H1 (cell line): ENCODE data around the gene TSN. TPM values are rescaled to one million over a fixed set of nuclear protein-coding genes. Genes with fewer than 3 reads are reported as not detected.

ENCODE experiments used
- CTCF ChIA-PET: fragments of 300-600 bp; sonication (Branson Sonifier 250); formaldehyde crosslinking; loops from one replicate; lab custom pipeline; 2021; ENCODE audit not compliant: partially characterized antibody; lab: Charles Lee
- POLR2A ChIA-PET: fragments of 300-600 bp; sonication (Branson Sonifier 250); formaldehyde crosslinking; loops from one replicate; lab custom pipeline; 2021; ENCODE audit warnings: inconsistent platforms; ENCODE audit not compliant: partially characterized antibody; lab: Charles Lee
- DNase-seq, 2 experiments: peaks; one replicate each; pipeline versions ENCODE4 v3.0.0 to v3.0.0-alpha.2; 2010 to 2022; ENCODE audit warnings: low spot score in 2 of 2, low read depth in 1 of 2, mixed read lengths in 1 of 2
- FAIRE-seq: peaks from 2 replicates; lab custom pipeline; 2011; peaks lifted over from hg19 to GRCh38; lab: Jason Lieb, UNC
- H2AFZ ChIP-seq: 2 replicates; pipeline ENCODE4 v1.8.1; 2012; ENCODE audit warnings: low read length, inconsistent platforms
- H2AK5ac ChIP-seq: 2 replicates; pipeline ENCODE4 v1.6.1; 2013; ENCODE audit warnings: low read depth, low read length
- H2BK120ac ChIP-seq: replicated peaks from 2 replicates; pipeline ENCODE3; 2013; ENCODE audit warnings: low read depth, low read length, inconsistent platforms
- H2BK12ac ChIP-seq: 2 replicates; pipeline ENCODE4 v1.6.1; 2013; ENCODE audit warnings: low read depth, low read length
- H2BK15ac ChIP-seq: 2 replicates; pipeline ENCODE4 v1.6.1; 2013; ENCODE audit warnings: low read length
- H2BK20ac ChIP-seq: 2 replicates; pipeline ENCODE4 v1.6.1; 2013; ENCODE audit warnings: low read length
- H2BK5ac ChIP-seq: 2 replicates; pipeline ENCODE4 v1.6.1; 2013; ENCODE audit warnings: low read depth, low read length
- H3K14ac ChIP-seq: 2 replicates; pipeline ENCODE4 v1.6.1; 2013; ENCODE audit warnings: inconsistent platforms; ENCODE audit not compliant: insufficient read length
- H3K18ac ChIP-seq: 2 replicates; pipeline ENCODE4 v1.6.1; 2013; ENCODE audit warnings: low read length; ENCODE audit errors: extremely low read depth
- H3K23ac ChIP-seq: 2 replicates; pipeline ENCODE4 v1.6.1; 2013; ENCODE audit warnings: inconsistent platforms; ENCODE audit not compliant: insufficient read length
- H3K23me2 ChIP-seq: 2 replicates; pipeline ENCODE4 v1.6.1; 2013; ENCODE audit warnings: low read depth, low read length
- H3K27ac ChIP-seq: 2 replicates; pipeline ENCODE4 v1.6.1; 2011; ENCODE audit warnings: low read depth, low read length, inconsistent platforms
- H3K27me3 ChIP-seq, 4 experiments: replicated peaks in 1 of 4; 1 replicate in 1 of 4; 2 replicates in 3 of 4; pipeline versions ENCODE4 v1.6.1 to v1.8.1; 2011 to 2013; ENCODE audit warnings: low read length in 3 of 4, mild to moderate bottlenecking in 3 of 4, inconsistent platforms in 2 of 4, mixed read lengths in 2 of 4, moderate library complexity in 1 of 4; ENCODE audit not compliant: control insufficient read depth in 3 of 4, insufficient read depth in 3 of 4; ENCODE audit errors: extremely low read depth in 1 of 4
- H3K36me3 ChIP-seq, 4 experiments: 2 replicates each; pipeline versions ENCODE4 v1.6.1 to v1.8.1; 2011 to 2013; ENCODE audit warnings: mild to moderate bottlenecking in 4 of 4, low read length in 3 of 4, moderate library complexity in 2 of 4, control low read depth in 1 of 4, inconsistent platforms in 1 of 4; ENCODE audit not compliant: insufficient read depth in 4 of 4, control insufficient read depth in 2 of 4
- H3K4ac ChIP-seq: replicated peaks from 2 replicates; pipeline ENCODE3; 2013; ENCODE audit warnings: low read length, low read depth, mixed read lengths, inconsistent platforms; ENCODE audit not compliant: insufficient read length
- H3K4me1 ChIP-seq, 4 experiments: replicated peaks in 1 of 4; 1 replicate in 1 of 4; 2 replicates in 3 of 4; pipeline versions ENCODE4 v1.6.1 to v1.8.1; 2011 to 2013; ENCODE audit warnings: low read length in 3 of 4, inconsistent platforms in 2 of 4, mixed read lengths in 1 of 4; ENCODE audit not compliant: insufficient read depth in 4 of 4, control insufficient read depth in 3 of 4
- H3K4me2 ChIP-seq, 2 experiments: 2 replicates each; pipeline versions ENCODE4 v1.6.1 to v1.8.1; 2011 to 2013; ENCODE audit warnings: low read depth in 2 of 2, low read length in 2 of 2, control low read depth in 1 of 2, inconsistent platforms in 1 of 2, mild to moderate bottlenecking in 1 of 2; ENCODE audit not compliant: insufficient read depth in 1 of 2
- H3K4me3 ChIP-seq, 4 experiments: fragments of 200-600, 300-600 bp in 1 of 4; sonication (generic), shearing (Covaris generic), sonication (Bioruptor Twin) in 1 of 4; 2 replicates each; pipeline versions ENCODE4 v1.5.1 to v1.8.1; 2011 to 2016; ENCODE audit warnings: low read length in 4 of 4, low read depth in 3 of 4, control low read depth in 2 of 4, inconsistent platforms in 2 of 4, mild to moderate bottlenecking in 2 of 4, mixed read lengths in 1 of 4, moderate library complexity in 1 of 4; ENCODE audit not compliant: insufficient read depth in 2 of 4; ENCODE audit errors: extremely low read depth in 1 of 4
- H3K56ac ChIP-seq: replicated peaks from 2 replicates; pipeline ENCODE3; 2013; ENCODE audit warnings: low read depth, mild to moderate bottlenecking, mixed read lengths, low read length, inconsistent platforms; ENCODE audit not compliant: insufficient read length
- H3K79me1 ChIP-seq: 2 replicates; pipeline ENCODE4 v1.6.1; 2013; ENCODE audit warnings: low read depth, low read length, control low read depth
- H3K79me2 ChIP-seq, 2 experiments: 2 replicates each; pipeline versions ENCODE4 v1.6.1 to v1.8.1; 2012 to 2013; ENCODE audit warnings: low read length in 2 of 2, mild to moderate bottlenecking in 2 of 2, inconsistent platforms in 1 of 2; ENCODE audit not compliant: insufficient read depth in 2 of 2, control insufficient read depth in 1 of 2
- H3K9ac ChIP-seq, 4 experiments: replicated peaks in 1 of 4; 1 replicate in 1 of 4; 2 replicates in 3 of 4; pipeline versions ENCODE4 v1.6.1 to v1.8.1; 2011 to 2013; ENCODE audit warnings: low read depth in 3 of 4, low read length in 3 of 4, control low read depth in 2 of 4, mild to moderate bottlenecking in 2 of 4, moderate library complexity in 2 of 4, inconsistent platforms in 1 of 4; ENCODE audit errors: extremely low read depth in 1 of 4
- H3K9me3 ChIP-seq, 2 experiments: 2 replicates each; pipeline versions ENCODE4 v1.6.1 to v1.8.1; 2012 to 2013; ENCODE audit warnings: mild to moderate bottlenecking in 2 of 2, moderate library complexity in 2 of 2, control low read depth in 1 of 2, inconsistent platforms in 1 of 2, low read depth in 1 of 2, low read length in 1 of 2, mixed read lengths in 1 of 2; ENCODE audit not compliant: insufficient read depth in 2 of 2
- H4K20me1 ChIP-seq, 2 experiments: replicated peaks in 1 of 2; 2 replicates each; pipeline versions ENCODE3 to v1.8.1; 2011 to 2013; ENCODE audit warnings: inconsistent platforms in 2 of 2, low read length in 2 of 2, mild to moderate bottlenecking in 1 of 2; ENCODE audit not compliant: insufficient read depth in 2 of 2, control insufficient read depth in 1 of 2
- H4K5ac ChIP-seq: 2 replicates; pipeline ENCODE4 v1.6.1; 2013; ENCODE audit warnings: low read length, low read depth, mixed read lengths, inconsistent platforms; ENCODE audit not compliant: insufficient read length
- H4K8ac ChIP-seq: 2 replicates; pipeline ENCODE4 v1.8.0; 2013; ENCODE audit warnings: mild to moderate bottlenecking, moderate library complexity, low read length, inconsistent platforms; ENCODE audit not compliant: insufficient read depth; ENCODE audit errors: extremely low read depth
- H4K91ac ChIP-seq: replicated peaks from 2 replicates; pipeline ENCODE3; 2013; ENCODE audit warnings: low read length, mixed read lengths, inconsistent platforms; ENCODE audit not compliant: insufficient read length
- ASH2L ChIP-seq: fragments of 200-600, 300-600 bp; sonication (generic); IDR thresholded peaks from one replicate; pipeline ENCODE4 v1.7.1; 2017; ENCODE audit warnings: low read length
- BCL11A ChIP-seq, 2 experiments: IDR thresholded peaks; one replicate each; pipeline ENCODE4 v1.6.1; 2011; ENCODE audit warnings: low read depth in 2 of 2, low read length in 2 of 2, mild to moderate bottlenecking in 2 of 2
- CREB1 ChIP-seq: IDR thresholded peaks from 2 replicates; pipeline ENCODE4 v1.6.1; 2012; ENCODE audit warnings: inconsistent platforms
- GTF2F1 ChIP-seq: IDR thresholded peaks from 2 replicates; pipeline ENCODE4 v1.6.1; 2012; ENCODE audit warnings: low read depth, low read length, improper control_type of control experiment, borderline replicate concordance
- MAX ChIP-seq: IDR thresholded peaks from 2 replicates; pipeline ENCODE4 v1.6.1; 2012; ENCODE audit warnings: inconsistent platforms
- SP4 ChIP-seq: IDR thresholded peaks from 2 replicates; pipeline ENCODE4 v1.6.1; 2012; ENCODE audit warnings: low read length, inconsistent platforms
- TBP ChIP-seq: IDR thresholded peaks from 2 replicates; pipeline ENCODE4 v1.6.1; 2011; ENCODE audit warnings: low read depth, low read length, improper control_type of control experiment
- USF2 ChIP-seq: IDR thresholded peaks from 2 replicates; pipeline ENCODE4 v1.6.1; 2011; ENCODE audit warnings: low read length, improper control_type of control experiment
- WGBS, 2 experiments: shearing (Covaris generic) in 1 of 2; methylation state at CpG; one replicate each; pipeline versions ENCODE4 v1.1.6 to v1.1.7; 2013 to 2015; ENCODE audit warnings: low lambda C conversion rate in 2 of 2, mixed read lengths in 2 of 2, inconsistent platforms in 1 of 2, low coverage in 1 of 2, missing lambda C conversion rate in 1 of 2; ENCODE audit not compliant: insufficient replicate concordance in 2 of 2, insufficient coverage in 1 of 2, insufficient read length in 1 of 2; ENCODE audit errors: extremely low coverage in 1 of 2, missing lambda C conversion rate in 1 of 2; 5-methylcytosine and 5-hydroxymethylcytosine counted together
- polyA plus RNA-seq, 7 experiments: library from polyadenylated mRNA; depleted of rRNA in 3 of 7; stranded (reverse) in 5 of 7; unstranded in 2 of 7; fragments of >200 nt in 5 of 7; fragments of 200-250 nt in 2 of 7; gene quantifications; 1 replicate in 5 of 7; 2 replicates in 1 of 7; 4 replicates in 1 of 7; pipeline versions ENCODE4 v1.2.1 to v1.2.3, GENCODE V29; 2011 to 2013; ENCODE audit warnings: missing spikeins in 2 of 7, mixed read lengths in 2 of 7
- total RNA-seq: library from RNA; stranded (reverse); fragmentation: NEBNext Ultra II Directional; extraction: Animal tissue kit (Norgen Biotek cat#: 25700); gene quantifications from 2 replicates; pipeline ENCODE4 v1.2.1, GENCODE V29; 2021

The TSN gene
- total and polyA plus RNA-seq, 2 of the 8 experiments (the other 6 are each of a cell fraction or from before 2014, with no cell fraction given) = 44.4 to 96.1 TPM

DNA sequence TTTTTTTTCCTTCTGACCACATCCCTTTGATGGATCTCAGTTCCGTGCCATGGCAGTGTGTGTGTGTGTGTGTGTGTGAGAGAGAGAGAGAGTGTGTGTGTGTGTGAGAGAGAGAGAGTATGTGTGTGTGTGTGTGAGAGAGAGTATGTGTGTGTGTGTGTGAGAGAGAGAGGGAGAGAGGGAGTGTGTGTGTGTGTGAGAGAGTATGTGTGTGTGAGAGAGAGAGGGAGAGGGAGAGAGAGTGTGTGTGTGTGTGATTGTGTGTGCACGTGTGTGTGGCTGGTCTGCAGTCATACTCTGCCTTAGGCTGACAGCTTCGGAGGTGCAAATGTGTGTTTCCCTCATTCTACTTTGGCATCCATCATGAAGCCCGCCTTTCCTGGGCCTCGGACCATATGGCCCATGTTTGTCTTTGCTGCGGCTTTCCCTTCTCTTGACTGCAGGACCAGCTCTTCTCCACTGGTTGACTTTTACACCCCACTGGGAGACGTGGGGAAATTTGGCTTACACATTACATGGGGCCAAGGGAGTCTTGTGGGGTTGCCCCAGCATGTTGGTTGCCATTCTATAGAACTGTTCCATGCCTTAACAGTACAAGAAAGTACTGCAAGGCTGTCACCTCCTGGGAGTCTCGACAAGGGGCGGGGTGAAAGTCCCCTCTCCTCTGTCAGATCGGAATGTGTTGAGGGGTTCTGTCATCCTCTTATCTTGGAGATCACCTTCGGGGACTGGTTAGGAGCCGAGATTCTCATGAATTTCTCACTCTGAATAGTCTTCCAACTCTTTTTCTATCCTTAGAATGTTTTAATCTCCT lies 21.6 kb downstream of the TSN start:
- Histone ChIP-seq H2AK5ac (peak overlapping the region; percentile 93), H2BK5ac (peak overlapping the region; percentile 57; the same call in 1 of the 2 replicates), H3K9ac (no peak overlapping the region), H2BK12ac (peak overlapping the region; percentile 52; the same call in 1 of the 2 replicates), H3K27ac (no peak overlapping the region), H3K36me3 (no peaks in the 10 kb centered on the region), H2BK15ac (0 out of 2 replicates have a peak overlapping the region, but pooled peaks have one; percentile 54), H3K4me3 (no peak overlapping the region), H3K4ac (no peak overlapping the region), H3K4me2 (no peak overlapping the region), H3K56ac (no peak overlapping the region), H3K23me2 (peaks cover 4% of the 10 kb centered on the region; the same call in 1 of the 2 replicates), H2AFZ (no peak overlapping the region), H3K79me2 (no peaks in the 10 kb centered on the region), H3K14ac (no peak overlapping the region), H3K27me3 (no peaks in the 10 kb centered on the region), H3K4me1 (peaks cover 0 to 6% (median 1%) of the 10 kb centered on the region in 4 experiments; a peak in 3 of 7 replicates), H4K5ac (no peak overlapping the region), H3K23ac (no peak overlapping the region), H3K9me3 (no peaks in the 10 kb centered on the region), H4K20me1 (peaks cover 0 to 2% of the 10 kb centered on the region in 2 experiments), H3K18ac (no peak overlapping the region), H4K8ac (no peak overlapping the region; the same call in 1 of the 2 replicates), H3K79me1 (no peaks in the 10 kb centered on the region), H2BK20ac (peak overlapping the region; percentile 13; the same call in 1 of the 2 replicates), H4K91ac (peak overlapping the region; percentile 82), H2BK120ac (no peak overlapping the region)
- DNase-seq (no peak), FAIRE-seq (no peak)
- 74% methylated on average over 12 of the region's 12 CpGs; no CpG with 5 or more reads in 1 of the 2 experiments for WGBS, 2 experiments
- ChIA-PET POLR2A (interaction anchor here (1.1 kb wide), 1 partner anchor 8 kb away, joined by 3 read pairs; no protein-coding TSS in a partner anchor), CTCF (no interaction called here)
- no peak for TF ChIP-seq TBP
- TF ChIP-seq CREB1 = no peak
- TF ChIP-seq BCL11A (IDR thresholded peaks at IDR 0.05; ENCODE audit: low read depth in 2 of 2, low read length in 2 of 2) = no peak
- TF ChIP-seq ASH2L = no peak
- TF ChIP-seq GTF2F1 = no peak
- no peak for TF ChIP-seq MAX
- no peak for TF ChIP-seq USF2
- no peak for TF ChIP-seq SP4
